ENCODE measurements around the gene CECR2. TPM values are rescaled to one million over a fixed set of nuclear protein-coding genes. Genes with fewer than 3 reads are reported as not detected.

CECR2 gene
- total RNA-seq, 4 donors from 2014 or later, result 12.3 to 29.6 (median 20.4) TPM

DNA sequence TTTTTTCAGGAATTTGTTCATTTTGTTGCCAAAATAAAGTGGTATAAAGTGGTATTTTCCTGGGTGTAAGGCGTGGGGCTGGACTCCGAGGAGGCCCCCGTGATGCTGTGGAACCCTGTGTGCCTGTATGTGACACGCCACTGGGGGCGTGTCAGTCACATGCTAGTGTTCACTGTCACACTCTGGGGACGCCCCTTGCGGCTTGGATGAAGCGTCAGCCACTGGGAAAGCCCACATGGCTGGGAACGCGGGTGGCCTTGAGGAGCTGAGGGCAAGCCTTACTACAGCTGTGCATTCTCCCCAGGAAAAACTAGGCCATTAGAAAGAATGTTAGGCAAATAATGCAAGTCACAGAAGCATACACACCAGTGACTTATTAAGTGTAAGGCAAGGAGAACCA lies 117.1 kb downstream of the CECR2 start:
- H3K9me3 ChIP-seq, result no peaks in the 10 kb centered on the region
- peak in 1 of 2 donors; percentile 9 for ATAC-seq
- intact Hi-C loops (cut with DNase I; ENCODE audit: low total_unique reads) (loop anchor here (5.0 kb wide), 1 partner anchor 314 kb away; no protein-coding TSS in a partner anchor), in situ Hi-C loops (cut with MboI; ENCODE audit: low sequenced_read_pairs in 4 of 4) (loop anchor here in 2 of 4 donors (25.0 kb wide), 2 partner anchors 274 to 324 kb away; partner anchors contain the start of genes ADA2 (in 1 of the 2) and HDHD5 (in 1 of the 2))
- peaks cover 32 to 38% of the 10 kb centered on the region in 2 donors for H3K4me1 ChIP-seq
- no peak overlapping the region for H3K4me3 ChIP-seq
- peak overlapping the region; percentile 80 to 88 (median 86) for H3K27ac ChIP-seq
- DNase-seq, result peak; percentile 13 to 52
- TF ChIP-seq, protein P1, sequence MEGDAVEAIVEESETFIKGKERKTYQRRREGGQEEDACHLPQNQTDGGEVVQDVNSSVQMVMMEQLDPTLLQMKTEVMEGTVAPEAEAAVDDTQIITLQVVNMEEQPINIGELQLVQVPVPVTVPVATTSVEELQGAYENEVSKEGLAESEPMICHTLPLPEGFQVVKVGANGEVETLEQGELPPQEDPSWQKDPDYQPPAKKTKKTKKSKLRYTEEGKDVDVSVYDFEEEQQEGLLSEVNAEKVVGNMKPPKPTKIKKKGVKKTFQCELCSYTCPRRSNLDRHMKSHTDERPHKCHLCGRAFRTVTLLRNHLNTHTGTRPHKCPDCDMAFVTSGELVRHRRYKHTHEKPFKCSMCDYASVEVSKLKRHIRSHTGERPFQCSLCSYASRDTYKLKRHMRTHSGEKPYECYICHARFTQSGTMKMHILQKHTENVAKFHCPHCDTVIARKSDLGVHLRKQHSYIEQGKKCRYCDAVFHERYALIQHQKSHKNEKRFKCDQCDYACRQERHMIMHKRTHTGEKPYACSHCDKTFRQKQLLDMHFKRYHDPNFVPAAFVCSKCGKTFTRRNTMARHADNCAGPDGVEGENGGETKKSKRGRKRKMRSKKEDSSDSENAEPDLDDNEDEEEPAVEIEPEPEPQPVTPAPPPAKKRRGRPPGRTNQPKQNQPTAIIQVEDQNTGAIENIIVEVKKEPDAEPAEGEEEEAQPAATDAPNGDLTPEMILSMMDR (IDR thresholded peaks at IDR 0.05 in 4 of 5, conservative IDR thresholded peaks at IDR 0.05 in 1 of 5), result no peak
- TF ChIP-seq POLR2A (IDR thresholded peaks at IDR 0.05), result no peak
- H3K36me3 ChIP-seq, result no peaks in the 10 kb centered on the region
- no peaks in the 10 kb centered on the region for H3K27me3 ChIP-seq

DNA sequence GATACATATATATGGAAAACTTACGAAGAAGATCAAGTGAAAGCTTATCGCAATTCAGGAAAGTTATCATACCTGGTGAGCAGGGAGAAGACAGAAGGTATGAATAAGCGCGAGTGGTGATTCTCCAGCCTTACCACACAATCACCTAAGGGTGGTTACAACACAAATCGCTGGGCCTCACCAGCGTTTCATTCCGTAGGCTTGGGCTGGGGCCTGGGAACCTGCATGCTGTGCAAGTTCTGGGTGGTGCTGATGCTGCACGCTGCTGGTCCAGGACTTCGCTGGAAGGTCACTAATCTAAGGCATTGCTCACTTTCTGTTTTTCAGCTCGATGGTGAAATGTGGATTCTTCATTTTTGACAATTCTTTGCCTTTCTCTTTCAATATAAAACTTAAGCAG lies 117.5 kb downstream of the CECR2 start:
- Histone ChIP-seq H3K27me3 (no peaks in the 10 kb centered on the region), H3K27ac (peak overlapping the region in 3 of 4 donors; percentile 80 to 88 (median 87)), H3K4me3 (no peak overlapping the region), H3K36me3 (no peaks in the 10 kb centered on the region), H3K9me3 (no peaks in the 10 kb centered on the region), H3K4me1 (peaks cover 36 to 42% of the 10 kb centered on the region in 2 donors)
- in situ Hi-C loops (cut with MboI; ENCODE audit: low sequenced_read_pairs in 4 of 4), result loop anchor here in 2 of 4 donors (25.0 kb wide), 2 partner anchors 274 to 324 kb away; partner anchors contain the start of genes ADA2 (in 1 of the 2) and HDHD5 (in 1 of the 2)
- no peak for ATAC-seq
- TF ChIP-seq, protein P1 (IDR thresholded peaks at IDR 0.05 in 4 of 5, conservative IDR thresholded peaks at IDR 0.05 in 1 of 5), result no peak
- no peak for TF ChIP-seq POLR2A (IDR thresholded peaks at IDR 0.05)
- DNase-seq, result no peak
- intact Hi-C loops (cut with DNase I; ENCODE audit: low total_unique reads), result loop anchor here (5.0 kb wide), 1 partner anchor 314 kb away; no protein-coding TSS in a partner anchor

- DNase-seq (no peak), ATAC-seq (no peak)
- H3K4me1 ChIP-seq, result peaks cover 36 to 44% of the 10 kb centered on the region in 2 donors
- no peaks in the 10 kb centered on the region for H3K36me3 ChIP-seq
- intact Hi-C loops (cut with DNase I; ENCODE audit: low total_unique reads) (loop anchor here (5.0 kb wide), 1 partner anchor 317 kb away; no protein-coding TSS in a partner anchor), in situ Hi-C loops (cut with MboI; ENCODE audit: low sequenced_read_pairs in 4 of 4) (loop anchor here in 2 of 4 donors (25.0 kb wide), 2 partner anchors 277 to 327 kb away; partner anchors contain the start of genes ADA2 (in 1 of the 2) and HDHD5 (in 1 of the 2))
- no peak overlapping the region for H3K27ac ChIP-seq
- TF ChIP-seq POLR2A (IDR thresholded peaks at IDR 0.05), result no peak
- TF ChIP-seq, protein P1 (IDR thresholded peaks at IDR 0.05 in 4 of 5, conservative IDR thresholded peaks at IDR 0.05 in 1 of 5), result no peak
- H3K27me3 ChIP-seq, result no peaks in the 10 kb centered on the region
- H3K9me3 ChIP-seq, result no peaks in the 10 kb centered on the region
- H3K4me3 ChIP-seq, result no peak overlapping the region
These were observed 119.8 kb downstream of the CECR2 start for GRCh38 chr22:17489101-17489500.

DNA sequence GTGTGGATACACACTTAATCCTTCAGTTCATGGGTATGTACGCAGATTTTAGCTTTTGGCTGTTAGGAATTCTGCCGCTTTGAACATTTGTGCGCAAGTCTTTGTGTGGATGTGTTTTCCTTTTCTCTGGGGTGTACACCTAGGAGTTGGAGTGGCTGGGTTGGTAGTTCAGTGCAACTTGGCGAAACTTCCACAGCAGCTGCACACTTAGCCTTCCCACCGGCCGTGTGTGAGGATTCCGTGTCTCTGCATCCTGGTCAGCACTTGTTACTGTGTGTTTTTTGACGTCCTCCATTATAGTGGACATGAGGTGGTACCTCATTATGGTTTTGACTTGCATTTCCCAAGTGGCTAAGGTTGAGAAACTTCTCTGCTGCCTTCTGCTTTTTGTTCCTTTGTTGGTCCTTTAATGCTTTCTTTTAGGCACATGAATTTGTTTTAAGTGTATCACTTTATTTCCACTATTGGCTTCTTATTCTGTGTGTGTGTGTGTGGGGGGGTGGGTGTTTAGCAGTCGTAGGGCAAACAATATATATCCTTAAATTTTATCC lies 121.9 kb downstream of the CECR2 start:
- Histone ChIP-seq H3K27ac (peak overlapping the region; percentile 9 to 72 (median 60)), H3K4me3 (no peak overlapping the region), H3K36me3 (no peaks in the 10 kb centered on the region), H3K9me3 (no peaks in the 10 kb centered on the region), H3K4me1 (peaks cover 23 to 29% of the 10 kb centered on the region in 2 donors), H3K27me3 (no peaks in the 10 kb centered on the region)
- no peak for DNase-seq
- ATAC-seq, result peak in 1 of 2 donors; percentile 31
- intact Hi-C loops (cut with DNase I; ENCODE audit: low total_unique reads), result no loop called here
- in situ Hi-C loops (cut with MboI; ENCODE audit: low sequenced_read_pairs in 4 of 4), result loop anchor here in 2 of 4 donors (25.0 kb wide), 2 partner anchors 279 to 329 kb away; partner anchors contain the start of genes ADA2 (in 1 of the 2) and HDHD5 (in 1 of the 2)
- TF ChIP-seq POLR2A (IDR thresholded peaks at IDR 0.05), result no peak
- TF ChIP-seq, protein P1 (IDR thresholded peaks at IDR 0.05 in 4 of 5, conservative IDR thresholded peaks at IDR 0.05 in 1 of 5), result no peak

Data from gastrocnemius medialis (tissue), 4 donors.